ENCODE data around the gene HBS1L.

Gene HBS1L

GRCh38 chr6:134974370-134974769 is 80.3 kb downstream of the HBS1L start:
- Histone ChIP-seq H3K9me3 (no peaks in the 10 kb centered on the region), H3K4me1 (no peaks in the 10 kb centered on the region), H3K27me3 (no peaks in the 10 kb centered on the region), H3K4me3 (ENCODE audit: low read depth, low read length) (no peak overlapping the region), H3K36me3 (peaks cover 4% of the 10 kb centered on the region; the same call in 1 of the 2 replicates)
- DNase-seq: no peak
- TF ChIP-seq CTCF (IDR thresholded peaks at IDR 0.05; ENCODE audit: low read depth, low read length): no peak

GRCh38 chr6:134967711-134968110 is 86.9 kb downstream of the HBS1L start:
- no peak for DNase-seq
- no peaks in the 10 kb centered on the region for H3K9me3 ChIP-seq
- no peak overlapping the region for H3K4me3 ChIP-seq (ENCODE audit: low read depth, low read length)
- H3K27me3 ChIP-seq: no peaks in the 10 kb centered on the region
- TF ChIP-seq CTCF (IDR thresholded peaks at IDR 0.05; ENCODE audit: low read depth, low read length): no peak
- H3K36me3 ChIP-seq: peaks cover 5% of the 10 kb centered on the region
- H3K4me1 ChIP-seq: no peaks in the 10 kb centered on the region

- no peak for TF ChIP-seq CTCF (IDR thresholded peaks at IDR 0.05; ENCODE audit: low read depth, low read length)
These were observed 90.0 kb downstream of the HBS1L start for GRCh38 chr6:134964451-134965203.

GRCh38 chr6:134962421-134962820 is 92.2 kb downstream of the HBS1L start:
- no peak overlapping the region for H3K4me3 ChIP-seq (ENCODE audit: low read depth, low read length)
- no peak for DNase-seq
- TF ChIP-seq CTCF (IDR thresholded peaks at IDR 0.05; ENCODE audit: low read depth, low read length): no peak
- peaks cover 5% of the 10 kb centered on the region for H3K36me3 ChIP-seq
- H3K9me3 ChIP-seq: no peaks in the 10 kb centered on the region
- no peaks in the 10 kb centered on the region for H3K27me3 ChIP-seq
- no peaks in the 10 kb centered on the region for H3K4me1 ChIP-seq

More at GRCh38 chr6:134964451-134965203, 90.0 kb downstream of the HBS1L start:
- Histone ChIP-seq H3K27me3 (no peaks in the 10 kb centered on the region), H3K36me3 (peaks cover 5% of the 10 kb centered on the region), H3K9me3 (no peaks in the 10 kb centered on the region), H3K4me3 (ENCODE audit: low read depth, low read length) (no peak overlapping the region), H3K4me1 (no peaks in the 10 kb centered on the region)
- no peak for DNase-seq

- H3K36me3 ChIP-seq: peaks cover 5% of the 10 kb centered on the region
- no peaks in the 10 kb centered on the region for H3K4me1 ChIP-seq
- no peaks in the 10 kb centered on the region for H3K27me3 ChIP-seq
- no peaks in the 10 kb centered on the region for H3K9me3 ChIP-seq
- DNase-seq: no peak
- H3K4me3 ChIP-seq (ENCODE audit: low read depth, low read length): no peak overlapping the region
- TF ChIP-seq CTCF (IDR thresholded peaks at IDR 0.05; ENCODE audit: low read depth, low read length): no peak
These were observed 93.3 kb downstream of the HBS1L start for GRCh38 chr6:134961366-134961765.

GRCh38 chr6:134959603-134960002 is 95.0 kb downstream of the HBS1L start:
- no peak overlapping the region for H3K4me3 ChIP-seq (ENCODE audit: low read depth, low read length)
- H3K9me3 ChIP-seq: no peaks in the 10 kb centered on the region
- no peaks in the 10 kb centered on the region for H3K4me1 ChIP-seq
- H3K27me3 ChIP-seq: no peaks in the 10 kb centered on the region
- peaks cover 3% of the 10 kb centered on the region; the same call in 1 of the 2 replicates for H3K36me3 ChIP-seq
- TF ChIP-seq CTCF (IDR thresholded peaks at IDR 0.05; ENCODE audit: low read depth, low read length): no peak
- no peak for DNase-seq

Measured in BE2C (cell line).